Measurements from ENCODE around the gene TRPM6. TPM values are rescaled to one million over a fixed set of nuclear protein-coding genes. Genes with fewer than 3 reads are reported as not detected.

TRPM6 gene
- total and polyA plus RNA-seq, 2 donors (not counting 3 experiments of a cell fraction or from before 2014, with no cell fraction given), result 0.01 to 0.22 TPM

DNA sequence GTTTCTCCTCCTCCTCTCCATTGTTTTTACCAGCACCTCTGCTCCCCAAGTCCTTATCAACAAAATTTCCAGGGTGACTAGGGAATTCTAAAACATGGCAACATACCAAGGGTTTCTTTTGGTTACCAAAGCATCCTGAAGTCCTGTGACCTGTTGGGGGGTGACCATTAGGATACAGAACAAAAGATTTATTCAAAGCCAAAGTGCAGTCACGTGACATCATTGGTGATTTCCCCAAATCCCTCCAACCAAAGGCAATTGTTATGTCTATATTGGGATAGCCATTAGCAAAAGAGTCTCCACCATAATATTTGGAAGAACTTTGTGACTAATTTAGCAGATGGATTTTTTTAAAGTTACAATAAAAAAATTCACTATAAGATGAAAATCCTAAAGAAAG, 168.4 kb downstream of the TRPM6 start:
- H4K20me1 ChIP-seq (replicated peaks; ENCODE audit: control insufficient read depth, extremely low read depth, insufficient read depth, low read length), result no peaks in the 10 kb centered on the region
- CTCF ChIA-PET, result no interaction called here
- no peak for FAIRE-seq
- H3K9me1 ChIP-seq (replicated peaks; ENCODE audit: control insufficient read depth, extremely low read depth, insufficient read depth, low read length), result no peaks in the 10 kb centered on the region
- no peak for DNase-seq (ENCODE audit: low read depth, low spot score)
- no TSS peak for BruUV-seq (replicated peaks)
- POLR2A ChIA-PET, result no interaction called here
- no peak overlapping the region for H3K27ac ChIP-seq (ENCODE audit: insufficient read depth, low read depth, low read length)
- intact Hi-C loops (cut with micrococcal nuclease) (no loop called here), dilution Hi-C loops (cut with MboI; ENCODE audit: extremely low pct_ligation_motif_present, low sequenced_read_pairs) (no loop called here)
- no peak overlapping the region for H3K4me3 ChIP-seq (replicated peaks in 1 of 3; ENCODE audit: insufficient read depth in 1 of 3, low read depth in 1 of 3, low read length in 3 of 3)
- no peaks in the 10 kb centered on the region for H3K36me3 ChIP-seq (ENCODE audit: control insufficient read depth in 2 of 2, extremely low read depth in 1 of 2, insufficient read depth in 2 of 2, low read length in 2 of 2)
- no peaks in the 10 kb centered on the region for H3K4me1 ChIP-seq (ENCODE audit: control insufficient read depth, extremely low read depth, insufficient read depth, low read length)
- no peak overlapping the region for H3K4me2 ChIP-seq (ENCODE audit: insufficient read depth, low read length)
- H2AFZ ChIP-seq (ENCODE audit: low read depth, low read length), result no peak overlapping the region
- H3K79me2 ChIP-seq (ENCODE audit: control insufficient read depth, insufficient read depth, low read length), result no peaks in the 10 kb centered on the region
- no peaks in the 10 kb centered on the region for H3K27me3 ChIP-seq (ENCODE audit: control insufficient read depth in 2 of 2, insufficient read depth in 2 of 2, low read length in 2 of 2)
- no peaks in the 10 kb centered on the region for H3K9me3 ChIP-seq (replicated peaks; ENCODE audit: control insufficient read depth, insufficient read depth, low read length)
- TF ChIP-seq EZH2 (IDR thresholded peaks at IDR 0.05; ENCODE audit: borderline replicate concordance, low read depth, low read length, severe bottlenecking) (no peak), MYC (IDR thresholded peaks at IDR 0.05; ENCODE audit: low read depth, low read length) (no peak), POLR2A (IDR thresholded peaks at IDR 0.05; ENCODE audit: low read depth, low read length) (no peak), FOS (IDR thresholded peaks at IDR 0.05; ENCODE audit: borderline replicate concordance, insufficient read depth, low read length) (no peak), JUN (IDR thresholded peaks at IDR 0.05; ENCODE audit: borderline replicate concordance, insufficient read depth, insufficient read length, low read depth) (no peak), GATA2 (IDR thresholded peaks at IDR 0.05; ENCODE audit: insufficient read depth, insufficient read length, low read depth, low read length) (no peak), POLR2AphosphoS5 (IDR thresholded peaks at IDR 0.05; ENCODE audit: insufficient read depth, low read depth, low read length) (no peak)
- TF ChIP-seq, protein P1, sequence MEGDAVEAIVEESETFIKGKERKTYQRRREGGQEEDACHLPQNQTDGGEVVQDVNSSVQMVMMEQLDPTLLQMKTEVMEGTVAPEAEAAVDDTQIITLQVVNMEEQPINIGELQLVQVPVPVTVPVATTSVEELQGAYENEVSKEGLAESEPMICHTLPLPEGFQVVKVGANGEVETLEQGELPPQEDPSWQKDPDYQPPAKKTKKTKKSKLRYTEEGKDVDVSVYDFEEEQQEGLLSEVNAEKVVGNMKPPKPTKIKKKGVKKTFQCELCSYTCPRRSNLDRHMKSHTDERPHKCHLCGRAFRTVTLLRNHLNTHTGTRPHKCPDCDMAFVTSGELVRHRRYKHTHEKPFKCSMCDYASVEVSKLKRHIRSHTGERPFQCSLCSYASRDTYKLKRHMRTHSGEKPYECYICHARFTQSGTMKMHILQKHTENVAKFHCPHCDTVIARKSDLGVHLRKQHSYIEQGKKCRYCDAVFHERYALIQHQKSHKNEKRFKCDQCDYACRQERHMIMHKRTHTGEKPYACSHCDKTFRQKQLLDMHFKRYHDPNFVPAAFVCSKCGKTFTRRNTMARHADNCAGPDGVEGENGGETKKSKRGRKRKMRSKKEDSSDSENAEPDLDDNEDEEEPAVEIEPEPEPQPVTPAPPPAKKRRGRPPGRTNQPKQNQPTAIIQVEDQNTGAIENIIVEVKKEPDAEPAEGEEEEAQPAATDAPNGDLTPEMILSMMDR (IDR thresholded peaks at IDR 0.05; ENCODE audit: extremely low read depth in 1 of 2, insufficient read depth in 1 of 2, low read depth in 1 of 2, low read length in 2 of 2), result no peak
- TF ChIP-seq, protein P2, sequence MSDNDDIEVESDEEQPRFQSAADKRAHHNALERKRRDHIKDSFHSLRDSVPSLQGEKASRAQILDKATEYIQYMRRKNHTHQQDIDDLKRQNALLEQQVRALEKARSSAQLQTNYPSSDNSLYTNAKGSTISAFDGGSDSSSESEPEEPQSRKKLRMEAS (IDR thresholded peaks at IDR 0.05; ENCODE audit: insufficient read depth, insufficient read length), result no peak
- no peak overlapping the region for H3K9ac ChIP-seq (replicated peaks; ENCODE audit: extremely low read depth, insufficient read depth, low read length)

Measured in endothelial cell of umbilical vein (primary cell).